Thoracic aorta (tissue), 2 donors: Measurements from ENCODE around the gene CHDH. TPM values are rescaled to one million over a fixed set of nuclear protein-coding genes. Genes with fewer than 3 reads are reported as not detected.

Experiments
- ATAC-seq: fragments of 150-250 bp; one replicate; pipeline ENCODE4 v1.8.0; 2017; ENCODE audit warnings: low read depth; ENCODE audit not compliant: insufficient number of reproducible peaks, low FRiP score
- DNase-seq: peaks from one replicate; pipeline ENCODE4 v3.0.0-alpha.2; 2020; ENCODE audit warnings: low spot score
- H3K27ac ChIP-seq, 2 donors: fragments of 200-600 bp; sonication (generic); 1 replicate in 1 of 2; 2 replicates in 1 of 2; pipeline ENCODE4 v1.5.1; 2016; ENCODE audit warnings: mild to moderate bottlenecking in 2 of 2, moderate library complexity in 2 of 2
- H3K27me3 ChIP-seq: fragments of 200-600 bp; sonication (generic); replicated peaks from 2 replicates; pipeline ENCODE4 v1.6.0; 2016; ENCODE audit warnings: mild to moderate bottlenecking; ENCODE audit not compliant: insufficient read depth
- H3K36me3 ChIP-seq: fragments of 200-600 bp; sonication (generic); one replicate; pipeline ENCODE4 v1.5.1; 2016
- H3K4me1 ChIP-seq, 2 donors: fragments of 200-600 bp; sonication (generic); 1 replicate in 1 of 2; 2 replicates in 1 of 2; pipeline versions ENCODE4 v1.5.1 to v1.6.0; 2016; ENCODE audit warnings: low read depth in 2 of 2, mild to moderate bottlenecking in 1 of 2; ENCODE audit not compliant: control insufficient read depth in 1 of 2
- H3K4me3 ChIP-seq: fragments of 200-600 bp; sonication (generic); 2 replicates; pipeline ENCODE4 v1.5.1; 2016; ENCODE audit warnings: mild to moderate bottlenecking
- H3K9me3 ChIP-seq: fragments of 200-600 bp; sonication (generic); 2 replicates; pipeline ENCODE4 v1.5.1; 2016
- total RNA-seq, 2 donors: library from RNA; depleted of rRNA; stranded (reverse); fragments of >200 nt; gene quantifications; one replicate each; pipeline versions ENCODE4 v1.1.0 to v1.2.3, GENCODE V29; 2016
- TF ChIP-seq, protein P1 (sequence below): fragments of 200-600 bp; sonication (generic); IDR thresholded peaks from one replicate; pipeline ENCODE4 v1.5.1; 2019; ENCODE audit warnings: antibody characterized with exemption

The CHDH gene
- total RNA-seq, 2 donors from 2014 or later, result 0.68 to 8.4 TPM

GRCh38 chr3:53837331-53837730, 8.9 kb downstream of the CHDH start:
- DNase-seq (no peak), ATAC-seq (no peak)
- H3K27ac ChIP-seq, result no peak overlapping the region
- no peaks in the 10 kb centered on the region for H3K36me3 ChIP-seq
- no peak overlapping the region for H3K4me3 ChIP-seq
- H3K27me3 ChIP-seq, result no peaks in the 10 kb centered on the region
- H3K4me1 ChIP-seq, result no peaks in the 10 kb centered on the region
- TF ChIP-seq, protein P1, sequence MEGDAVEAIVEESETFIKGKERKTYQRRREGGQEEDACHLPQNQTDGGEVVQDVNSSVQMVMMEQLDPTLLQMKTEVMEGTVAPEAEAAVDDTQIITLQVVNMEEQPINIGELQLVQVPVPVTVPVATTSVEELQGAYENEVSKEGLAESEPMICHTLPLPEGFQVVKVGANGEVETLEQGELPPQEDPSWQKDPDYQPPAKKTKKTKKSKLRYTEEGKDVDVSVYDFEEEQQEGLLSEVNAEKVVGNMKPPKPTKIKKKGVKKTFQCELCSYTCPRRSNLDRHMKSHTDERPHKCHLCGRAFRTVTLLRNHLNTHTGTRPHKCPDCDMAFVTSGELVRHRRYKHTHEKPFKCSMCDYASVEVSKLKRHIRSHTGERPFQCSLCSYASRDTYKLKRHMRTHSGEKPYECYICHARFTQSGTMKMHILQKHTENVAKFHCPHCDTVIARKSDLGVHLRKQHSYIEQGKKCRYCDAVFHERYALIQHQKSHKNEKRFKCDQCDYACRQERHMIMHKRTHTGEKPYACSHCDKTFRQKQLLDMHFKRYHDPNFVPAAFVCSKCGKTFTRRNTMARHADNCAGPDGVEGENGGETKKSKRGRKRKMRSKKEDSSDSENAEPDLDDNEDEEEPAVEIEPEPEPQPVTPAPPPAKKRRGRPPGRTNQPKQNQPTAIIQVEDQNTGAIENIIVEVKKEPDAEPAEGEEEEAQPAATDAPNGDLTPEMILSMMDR, result no peak
- H3K9me3 ChIP-seq, result no peaks in the 10 kb centered on the region

GRCh38 chr3:53836084-53836872, 9.9 kb downstream of the CHDH start:
- Histone ChIP-seq H3K27ac (no peak overlapping the region), H3K9me3 (no peaks in the 10 kb centered on the region), H3K27me3 (no peaks in the 10 kb centered on the region), H3K36me3 (no peaks in the 10 kb centered on the region), H3K4me1 (no peaks in the 10 kb centered on the region), H3K4me3 (no peak overlapping the region)
- ATAC-seq, result no peak
- TF ChIP-seq, protein P1, result no peak
- DNase-seq, result no peak

GRCh38 chr3:53835257-53835656, 11.0 kb downstream of the CHDH start:
- DNase-seq, result no peak
- Histone ChIP-seq H3K4me3 (no peak overlapping the region), H3K36me3 (no peaks in the 10 kb centered on the region), H3K9me3 (no peaks in the 10 kb centered on the region), H3K27ac (no peak overlapping the region), H3K27me3 (no peaks in the 10 kb centered on the region), H3K4me1 (no peaks in the 10 kb centered on the region)
- TF ChIP-seq, protein P1, result no peak
- no peak for ATAC-seq

GRCh38 chr3:53834429-53835095, 11.7 kb downstream of the CHDH start:
- TF ChIP-seq, protein P1, result no peak
- Histone ChIP-seq H3K9me3 (no peaks in the 10 kb centered on the region), H3K4me1 (no peaks in the 10 kb centered on the region), H3K27ac (no peak overlapping the region), H3K36me3 (no peaks in the 10 kb centered on the region), H3K4me3 (no peak overlapping the region), H3K27me3 (no peaks in the 10 kb centered on the region)
- no peak for DNase-seq
- ATAC-seq, result no peak

DNA sequence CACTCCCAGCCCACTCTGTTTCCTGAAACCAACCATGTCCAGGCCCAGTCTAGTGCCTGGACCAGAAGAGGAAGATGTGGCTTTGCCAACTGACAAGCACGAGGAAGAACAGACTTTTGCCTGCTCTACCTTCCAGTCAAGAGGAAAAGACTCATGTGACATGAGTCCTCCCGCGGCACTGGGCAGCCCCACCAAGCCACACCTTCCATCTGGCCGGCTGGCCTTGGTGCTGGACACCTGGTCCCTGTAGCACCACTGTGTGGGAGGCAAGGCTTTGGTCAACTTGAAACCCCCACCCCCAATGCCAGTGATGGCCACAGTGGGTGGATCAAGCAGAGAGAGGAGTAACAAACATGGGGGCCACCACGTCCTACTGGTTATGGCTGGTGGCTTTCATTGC, 12.5 kb downstream of the CHDH start:
- Histone ChIP-seq H3K4me3 (no peak overlapping the region), H3K27me3 (no peaks in the 10 kb centered on the region), H3K9me3 (no peaks in the 10 kb centered on the region), H3K27ac (no peak overlapping the region), H3K36me3 (no peaks in the 10 kb centered on the region), H3K4me1 (no peaks in the 10 kb centered on the region)
- TF ChIP-seq, protein P1, result no peak
- DNase-seq (no peak), ATAC-seq (no peak)
